MM.1S (cell line): ENCODE results near the gene SORCS2.

Source experiments
- EZH2 ChIP-seq: fragments of 300-600 bp; sonication (generic); optimal IDR thresholded peaks from 2 replicates; pipeline ENCODE3; 2017; ENCODE audit warnings: low read depth, mild to moderate bottlenecking, antibody characterized with exemption, low read length, mixed read lengths
- TF ChIP-seq, protein P1 (sequence below): fragments of 300-600 bp; sonication (generic); IDR thresholded peaks from 2 replicates; pipeline ENCODE4 v1.5.1; 2016; ENCODE audit warnings: antibody characterized with exemption, low read length, mixed read lengths

- TF ChIP-seq, protein P1, sequence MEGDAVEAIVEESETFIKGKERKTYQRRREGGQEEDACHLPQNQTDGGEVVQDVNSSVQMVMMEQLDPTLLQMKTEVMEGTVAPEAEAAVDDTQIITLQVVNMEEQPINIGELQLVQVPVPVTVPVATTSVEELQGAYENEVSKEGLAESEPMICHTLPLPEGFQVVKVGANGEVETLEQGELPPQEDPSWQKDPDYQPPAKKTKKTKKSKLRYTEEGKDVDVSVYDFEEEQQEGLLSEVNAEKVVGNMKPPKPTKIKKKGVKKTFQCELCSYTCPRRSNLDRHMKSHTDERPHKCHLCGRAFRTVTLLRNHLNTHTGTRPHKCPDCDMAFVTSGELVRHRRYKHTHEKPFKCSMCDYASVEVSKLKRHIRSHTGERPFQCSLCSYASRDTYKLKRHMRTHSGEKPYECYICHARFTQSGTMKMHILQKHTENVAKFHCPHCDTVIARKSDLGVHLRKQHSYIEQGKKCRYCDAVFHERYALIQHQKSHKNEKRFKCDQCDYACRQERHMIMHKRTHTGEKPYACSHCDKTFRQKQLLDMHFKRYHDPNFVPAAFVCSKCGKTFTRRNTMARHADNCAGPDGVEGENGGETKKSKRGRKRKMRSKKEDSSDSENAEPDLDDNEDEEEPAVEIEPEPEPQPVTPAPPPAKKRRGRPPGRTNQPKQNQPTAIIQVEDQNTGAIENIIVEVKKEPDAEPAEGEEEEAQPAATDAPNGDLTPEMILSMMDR, result no peak
- no peak for TF ChIP-seq EZH2
Measured at GRCh38 chr4:7458477-7458876, 266.1 kb downstream of the SORCS2 start.
